Muscle layer of colon (tissue), 2 donors: ENCODE results near the gene SH3D19.
"Not testable (repeated sequence)": the region's sequence is repeated elsewhere in the genome, so short reads cannot be mapped to it uniquely, and the experiment has no call there.

Experiments used
- H3K27ac ChIP-seq: one replicate; pipeline ENCODE4 v1.7.0; 2013; ENCODE audit warnings: low read depth, mild to moderate bottlenecking, low read length, moderate library complexity
- H3K27me3 ChIP-seq, 2 donors: one replicate each; pipeline ENCODE4 v1.7.0; 2013; ENCODE audit warnings: low read length in 2 of 2, mild to moderate bottlenecking in 2 of 2; ENCODE audit not compliant: insufficient read depth in 2 of 2, control insufficient read depth in 1 of 2
- H3K36me3 ChIP-seq: one replicate; pipeline ENCODE4 v1.7.0; 2013; ENCODE audit warnings: mild to moderate bottlenecking, low read length; ENCODE audit not compliant: insufficient read depth
- H3K4me1 ChIP-seq: one replicate; pipeline ENCODE4 v1.7.0; 2013; ENCODE audit warnings: mild to moderate bottlenecking, low read length; ENCODE audit not compliant: insufficient read depth
- H3K4me3 ChIP-seq, 2 donors: one replicate each; pipeline ENCODE4 v1.7.0; 2013; ENCODE audit warnings: low read length in 2 of 2, low read depth in 1 of 2, mild to moderate bottlenecking in 1 of 2, moderate library complexity in 1 of 2
- H3K9ac ChIP-seq: one replicate; pipeline ENCODE4 v1.7.0; 2013; ENCODE audit warnings: low read length
- H3K9me3 ChIP-seq: one replicate; pipeline ENCODE4 v1.7.0; 2013; ENCODE audit warnings: mild to moderate bottlenecking, low read length
- donor health status: abdominal sarcoma.
- donor health status: Adenocarcinoma of cecum.

SH3D19 gene

GRCh38 chr4:151296227-151296626, 29.2 kb downstream of the SH3D19 start:
- Histone ChIP-seq H3K4me3 (no peak overlapping the region), H3K4me1 (peaks cover 5% of the 10 kb centered on the region), H3K36me3 (no peaks in the 10 kb centered on the region), H3K9ac (no peak overlapping the region), H3K27me3 (no peaks in the 10 kb centered on the region), H3K27ac (no peak overlapping the region), H3K9me3 (no peaks in the 10 kb centered on the region)

GRCh38 chr4:151294833-151295496, 30.4 kb downstream of the SH3D19 start:
- Histone ChIP-seq H3K27ac (no peak overlapping the region), H3K4me1 (peaks cover 5% of the 10 kb centered on the region), H3K9me3 (no peaks in the 10 kb centered on the region), H3K4me3 (no peak overlapping the region), H3K9ac (no peak overlapping the region), H3K36me3 (no peaks in the 10 kb centered on the region), H3K27me3 (no peaks in the 10 kb centered on the region)

DNA sequence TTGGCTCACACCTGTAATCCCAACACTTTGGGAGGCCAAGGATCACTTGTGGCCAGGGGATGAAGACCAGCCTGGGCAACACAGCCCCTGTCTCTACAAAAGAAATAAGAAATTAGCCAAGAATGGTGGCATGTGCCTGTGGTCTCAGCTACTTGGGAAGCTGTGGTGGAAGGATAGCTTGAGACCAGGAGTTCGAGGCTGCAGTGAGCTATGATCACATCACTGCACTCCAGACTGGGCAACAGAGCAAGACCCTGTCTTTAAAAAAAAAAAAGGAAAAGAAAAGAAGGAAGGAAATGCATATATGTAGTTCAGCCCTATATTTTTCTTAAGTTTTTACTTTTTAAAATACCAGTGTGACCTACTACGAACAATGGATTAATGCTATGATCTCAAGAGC, 33.4 kb downstream of the SH3D19 start:
- peaks cover 5% of the 10 kb centered on the region for H3K4me1 ChIP-seq

DNA sequence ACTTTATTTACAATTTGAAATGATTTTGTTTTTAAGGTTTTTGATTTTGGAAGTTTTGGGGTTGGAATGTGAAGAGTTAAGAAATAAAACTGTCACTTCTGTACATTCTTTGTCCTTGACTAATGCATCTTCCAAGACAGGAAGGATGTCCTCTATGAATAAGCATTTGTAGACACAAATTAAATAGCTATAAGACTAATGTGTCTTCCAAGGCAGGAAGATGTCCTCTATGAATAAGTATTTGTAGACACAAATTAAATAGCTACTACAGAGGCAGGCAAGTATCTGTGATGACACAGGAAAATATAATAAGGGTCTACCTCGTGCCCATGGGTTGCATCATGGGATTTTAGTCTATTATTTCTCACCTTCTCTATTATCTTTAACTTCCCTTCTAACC, 33.9 kb downstream of the SH3D19 start:
- no peaks in the 10 kb centered on the region for H3K36me3 ChIP-seq
- H3K9ac ChIP-seq = no peak overlapping the region
- no peak overlapping the region for H3K27ac ChIP-seq
- no peaks in the 10 kb centered on the region for H3K27me3 ChIP-seq
- H3K4me3 ChIP-seq = no peak overlapping the region
- H3K9me3 ChIP-seq = no peaks in the 10 kb centered on the region
- peaks cover 5% of the 10 kb centered on the region for H3K4me1 ChIP-seq

More for the DNA sequence above, 33.4 kb downstream of the SH3D19 start:
- no peak overlapping the region for H3K4me3 ChIP-seq
- no peaks in the 10 kb centered on the region for H3K36me3 ChIP-seq
- H3K27ac ChIP-seq = no peak overlapping the region
- no peak overlapping the region for H3K9ac ChIP-seq
- no peaks in the 10 kb centered on the region for H3K27me3 ChIP-seq
- H3K9me3 ChIP-seq = no peaks in the 10 kb centered on the region

- Histone ChIP-seq H3K9ac (no peak overlapping the region), H3K9me3 (no peaks in the 10 kb centered on the region), H3K4me1 (no peaks in the 10 kb centered on the region), H3K4me3 (no peak overlapping the region), H3K27ac (no peak overlapping the region), H3K36me3 (no peaks in the 10 kb centered on the region), H3K27me3 (no peaks in the 10 kb centered on the region)
These were observed 38.0 kb downstream of the SH3D19 start for GRCh38 chr4:151287409-151287808.

GRCh38 chr4:151284534-151285245, 40.7 kb downstream of the SH3D19 start:
- no peak overlapping the region for H3K27ac ChIP-seq
- no peaks in the 10 kb centered on the region for H3K9me3 ChIP-seq
- peaks cover 5% of the 10 kb centered on the region for H3K4me1 ChIP-seq
- no peak overlapping the region for H3K9ac ChIP-seq
- no peaks in the 10 kb centered on the region for H3K27me3 ChIP-seq
- no peaks in the 10 kb centered on the region for H3K36me3 ChIP-seq
- H3K4me3 ChIP-seq = no peak overlapping the region

DNA sequence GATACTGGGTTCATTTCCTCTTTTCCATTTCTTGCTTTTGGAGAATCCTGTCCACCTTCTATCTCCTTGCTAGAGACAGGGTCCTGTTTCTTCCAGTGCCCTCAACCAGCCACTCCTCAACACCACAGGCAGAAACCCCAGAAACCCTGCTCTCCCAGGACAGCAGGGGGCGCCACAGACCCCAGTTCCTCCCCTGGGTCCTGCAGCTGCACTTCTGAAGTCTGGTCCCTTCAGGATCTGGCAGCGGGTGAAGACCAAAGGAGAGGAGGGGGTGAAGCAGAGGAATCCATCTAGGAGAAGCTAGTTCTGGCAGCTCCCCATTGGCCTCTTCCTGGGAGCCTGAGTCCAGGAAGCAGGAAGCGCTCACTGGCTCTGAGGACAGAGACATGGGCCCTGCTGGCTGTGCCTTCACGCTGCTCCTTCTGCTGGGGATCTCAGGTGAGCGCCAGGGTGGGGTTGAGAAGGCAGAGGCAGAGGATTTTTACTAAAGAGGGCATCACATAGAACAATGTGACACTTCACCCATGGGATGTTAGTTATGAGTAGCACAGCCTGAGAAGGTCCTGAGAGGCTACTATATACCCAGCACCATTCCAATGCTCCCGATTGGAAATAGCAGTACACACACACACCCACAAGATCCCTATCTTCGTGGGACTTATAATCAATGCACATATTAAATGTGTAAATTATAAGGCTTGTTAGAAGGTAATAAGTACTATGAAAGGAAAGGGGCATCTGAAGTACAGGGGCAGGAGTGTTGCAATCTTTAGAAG, 48.4 kb downstream of the SH3D19 start, which contains the start of gene PRSS48:
Gene PRSS48, plus strand, starts transcription at position 375 of the 776 bp plus-strand sequence. Its CDS starts 12 bp downstream, at position 387.
- H3K4me3 ChIP-seq = no peak within 1 kb of the TSS
- no peak within 1 kb of the TSS for H3K27ac ChIP-seq
- peaks cover 5% of the 10 kb centered on the region for H3K4me1 ChIP-seq
- no peaks in the 10 kb centered on the region for H3K27me3 ChIP-seq
- H3K9me3 ChIP-seq = no peaks in the 10 kb centered on the region
- no peaks in the 10 kb centered on the region for H3K36me3 ChIP-seq
- no peak within 1 kb of the TSS for H3K9ac ChIP-seq

- not testable (repeated sequence) for H3K27ac ChIP-seq, H3K9me3 ChIP-seq, H3K9ac ChIP-seq, H3K36me3 ChIP-seq, H3K4me3 ChIP-seq, H3K27me3 ChIP-seq, H3K4me1 ChIP-seq
These were observed 56.5 kb downstream of the SH3D19 start for GRCh38 chr4:151268905-151269304.

DNA sequence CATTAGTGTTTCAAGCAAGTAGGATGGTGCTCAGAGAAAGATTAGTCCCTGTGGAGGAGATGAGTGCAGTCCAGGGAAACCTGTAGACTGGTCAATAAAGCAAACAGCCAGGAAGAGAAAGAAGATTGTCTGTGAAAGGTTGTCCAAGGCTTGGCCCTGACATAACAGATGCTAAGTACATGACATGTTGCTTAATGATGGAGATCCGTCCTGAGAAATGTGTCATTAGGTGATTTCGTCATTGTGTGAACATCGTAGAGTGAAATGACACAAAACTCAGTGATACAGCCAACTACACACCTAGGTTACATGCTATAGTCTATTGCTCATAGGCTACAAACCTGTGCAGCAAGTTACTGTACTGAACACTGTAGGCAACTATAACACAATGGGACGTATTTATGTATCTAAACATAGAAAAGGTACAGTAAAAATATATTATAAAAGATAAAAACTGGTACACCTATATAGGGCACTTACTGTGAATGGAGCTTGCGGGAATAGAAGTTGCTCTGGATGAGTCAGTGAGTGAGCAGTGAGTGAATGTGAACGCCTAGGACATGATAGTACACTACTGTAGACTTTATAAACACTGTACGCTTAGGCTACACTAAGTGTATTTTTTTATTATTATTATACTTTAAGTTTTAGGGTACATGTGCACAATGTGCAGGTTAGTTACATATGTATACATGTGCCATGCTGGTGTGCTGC, 57.4 kb downstream of the SH3D19 start:
- no peak overlapping the region for H3K9ac ChIP-seq
- no peak overlapping the region for H3K4me3 ChIP-seq
- no peaks in the 10 kb centered on the region for H3K9me3 ChIP-seq

DNA sequence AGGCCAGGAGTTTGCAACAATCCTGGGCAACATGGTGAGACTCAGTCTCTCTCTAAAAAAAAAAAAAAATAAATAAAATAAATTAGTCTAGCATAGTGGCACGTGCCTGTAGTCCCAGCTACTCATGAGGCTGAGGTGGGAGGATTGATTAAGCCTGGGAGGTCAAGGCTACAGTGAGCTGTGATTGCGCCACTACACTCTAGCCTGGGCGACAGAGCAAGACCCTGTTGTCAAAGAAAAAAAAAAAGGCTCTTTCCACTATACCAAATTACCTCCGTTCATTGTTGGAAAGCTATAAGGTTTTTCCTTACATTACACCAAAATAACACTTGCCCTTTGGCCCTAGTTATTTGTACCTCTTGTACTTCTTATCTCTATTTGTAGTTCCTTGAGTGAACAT, 58.3 kb downstream of the SH3D19 start:
- Histone ChIP-seq H3K27ac (no peak overlapping the region), H3K27me3 (no peaks in the 10 kb centered on the region), H3K9ac (no peak overlapping the region), H3K36me3 (no peaks in the 10 kb centered on the region), H3K4me1 (peaks cover 8% of the 10 kb centered on the region), H3K9me3 (no peaks in the 10 kb centered on the region), H3K4me3 (no peak overlapping the region)

More for the DNA sequence above, 57.4 kb downstream of the SH3D19 start:
- Histone ChIP-seq H3K36me3 (no peaks in the 10 kb centered on the region), H3K27me3 (no peaks in the 10 kb centered on the region), H3K4me1 (no peaks in the 10 kb centered on the region), H3K27ac (no peak overlapping the region)

DNA sequence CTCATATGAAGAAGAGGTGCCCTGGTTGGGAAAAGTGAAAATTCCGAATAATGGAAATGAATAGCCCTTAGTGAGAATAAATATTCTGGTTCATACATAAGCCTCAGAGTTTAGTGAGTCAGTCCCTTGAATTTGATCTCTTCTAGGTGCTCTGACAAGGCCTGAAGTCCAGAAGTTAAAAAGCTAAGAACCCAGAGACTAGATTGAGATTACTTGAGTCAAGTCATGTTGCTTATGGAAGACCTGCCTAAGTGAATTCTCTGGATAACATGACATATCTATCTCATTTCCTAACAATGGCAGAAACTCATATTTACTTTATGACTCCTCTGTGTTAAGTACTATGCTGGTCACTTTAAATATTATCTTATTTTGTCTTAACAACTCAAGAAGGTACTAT, 58.9 kb downstream of the SH3D19 start:
- Histone ChIP-seq H3K4me1 (peaks cover 9% of the 10 kb centered on the region), H3K27me3 (no peaks in the 10 kb centered on the region), H3K4me3 (no peak overlapping the region), H3K9ac (no peak overlapping the region), H3K36me3 (no peaks in the 10 kb centered on the region), H3K27ac (no peak overlapping the region), H3K9me3 (no peaks in the 10 kb centered on the region)
